ENCODE data around the gene CD44. TPM values are rescaled to one million over a fixed set of nuclear protein-coding genes. Genes with fewer than 3 reads are reported as not detected.

CD44 gene
- polyA plus RNA-seq, 1 experiment, result 1,200 TPM

GRCh38 chr11:35238882-35239281 lies 99.9 kb downstream of the CD44 start:
- no peaks in the 10 kb centered on the region for H3K27me3 ChIP-seq (ENCODE audit: control insufficient read depth, insufficient read depth, low read length)
- no peak for DNase-seq (ENCODE audit: low read depth)
- ChIA-PET POLR2A (no interaction called here), CTCF (no interaction called here)
- no peak overlapping the region for H3K4me3 ChIP-seq (ENCODE audit: low read depth, low read length)
- H3K36me3 ChIP-seq (ENCODE audit: control insufficient read depth, insufficient read depth, low read length), result no peaks in the 10 kb centered on the region
- TF ChIP-seq CTCF (IDR thresholded peaks at IDR 0.05; ENCODE audit: insufficient read depth, low read depth, low read length), result no peak

GRCh38 chr11:35239471-35240075 lies 100.6 kb downstream of the CD44 start:
- Histone ChIP-seq H3K36me3 (ENCODE audit: control insufficient read depth, insufficient read depth, low read length) (no peaks in the 10 kb centered on the region), H3K27me3 (ENCODE audit: control insufficient read depth, insufficient read depth, low read length) (no peaks in the 10 kb centered on the region), H3K4me3 (ENCODE audit: low read depth, low read length) (no peak overlapping the region)
- no peak for TF ChIP-seq CTCF (IDR thresholded peaks at IDR 0.05; ENCODE audit: insufficient read depth, low read depth, low read length)
- no peak for DNase-seq (ENCODE audit: low read depth)
- ChIA-PET CTCF (interaction anchor here (1.0 kb wide), 1 partner anchor 148 kb away, joined by 3 read pairs; no protein-coding TSS in a partner anchor), POLR2A (no interaction called here)

- TF ChIP-seq CTCF (IDR thresholded peaks at IDR 0.05; ENCODE audit: insufficient read depth, low read depth, low read length), result no peak
Observed at GRCh38 chr11:35241083-35241482, 102.1 kb downstream of the CD44 start.

GRCh38 chr11:35241531-35241930 lies 102.6 kb downstream of the CD44 start:
- DNase-seq (ENCODE audit: low read depth), result no peak
- TF ChIP-seq CTCF (IDR thresholded peaks at IDR 0.05; ENCODE audit: insufficient read depth, low read depth, low read length), result no peak
- ChIA-PET POLR2A (no interaction called here), CTCF (no interaction called here)
- Histone ChIP-seq H3K27me3 (ENCODE audit: control insufficient read depth, insufficient read depth, low read length) (no peaks in the 10 kb centered on the region), H3K4me3 (ENCODE audit: low read depth, low read length) (no peak overlapping the region), H3K36me3 (ENCODE audit: control insufficient read depth, insufficient read depth, low read length) (no peaks in the 10 kb centered on the region)

More at GRCh38 chr11:35241083-35241482, 102.1 kb downstream of the CD44 start:
- ChIA-PET POLR2A (no interaction called here), CTCF (interaction anchor here (0.6 to 1.0 kb wide), 2 partner anchors 34 to 147 kb away, joined by 3 to 4 read pairs; no protein-coding TSS in a partner anchor)
- H3K4me3 ChIP-seq (ENCODE audit: low read depth, low read length), result no peak overlapping the region
- DNase-seq (ENCODE audit: low read depth), result no peak
- no peaks in the 10 kb centered on the region for H3K27me3 ChIP-seq (ENCODE audit: control insufficient read depth, insufficient read depth, low read length)
- H3K36me3 ChIP-seq (ENCODE audit: control insufficient read depth, insufficient read depth, low read length), result no peaks in the 10 kb centered on the region

- no peaks in the 10 kb centered on the region for H3K27me3 ChIP-seq (ENCODE audit: control insufficient read depth, insufficient read depth, low read length)
- DNase-seq (ENCODE audit: low read depth), result peak; percentile 32
- no peak for TF ChIP-seq CTCF (IDR thresholded peaks at IDR 0.05; ENCODE audit: insufficient read depth, low read depth, low read length)
- no peak overlapping the region for H3K4me3 ChIP-seq (ENCODE audit: low read depth, low read length)
- ChIA-PET CTCF (no interaction called here), POLR2A (interaction anchor here (0.6 kb wide), 2 partner anchors 103 to 324 kb away, joined by 3 to 6 read pairs; no protein-coding TSS in a partner anchor)
- no peaks in the 10 kb centered on the region for H3K36me3 ChIP-seq (ENCODE audit: control insufficient read depth, insufficient read depth, low read length)
Observed at GRCh38 chr11:35242412-35243242, 103.7 kb downstream of the CD44 start.
